Heart left ventricle (tissue), 16 donors: Measurements from ENCODE around the gene TAL2. TPM values are rescaled to one million over a fixed set of nuclear protein-coding genes. Genes with fewer than 3 reads are reported as not detected.

Source experiments
- ATAC-seq, 4 donors: fragments of 200-7000 bp; cut with Tn5 transposase; one replicate each; pipeline ENCODE4 v1.9.1; 2020 to 2022; ENCODE audit warnings: moderate library complexity in 4 of 4, mild to moderate bottlenecking in 3 of 4, moderate number of reproducible peaks in 1 of 4
- DNase-seq, 5 donors: peaks; one replicate each; pipeline ENCODE4 v3.0.0-alpha.2; 2020
- H3K27ac ChIP-seq, 12 donors: fragments of 200-600 bp; sonication (generic) in 4 of 12; one replicate each; pipeline versions ENCODE4 v1.5.0 to v1.8.0; 2016 to 2022; ENCODE audit warnings: mild to moderate bottlenecking in 2 of 12
- H3K27me3 ChIP-seq, 9 donors: fragments of 200-600 bp; sonication (generic) in 2 of 9; one replicate each; pipeline versions ENCODE4 v1.5.1 to v1.8.0; 2016 to 2022; ENCODE audit warnings: mild to moderate bottlenecking in 3 of 9
- H3K36me3 ChIP-seq, 9 donors: fragments of 200-600 bp; sonication (generic) in 2 of 9; one replicate each; pipeline versions ENCODE4 v1.5.0 to v1.8.0; 2018 to 2022; ENCODE audit warnings: mild to moderate bottlenecking in 2 of 9
- H3K4me1 ChIP-seq, 12 donors: fragments of 200-600 bp; sonication (generic) in 4 of 12; one replicate each; pipeline versions ENCODE4 v1.5.0 to v1.8.0; 2016 to 2022; ENCODE audit warnings: mild to moderate bottlenecking in 3 of 12
- H3K4me3 ChIP-seq, 12 donors: fragments of 200-600 bp; sonication (generic) in 4 of 12; one replicate each; pipeline versions ENCODE4 v1.5.0 to v1.8.0; 2017 to 2022; ENCODE audit warnings: mild to moderate bottlenecking in 9 of 12, moderate library complexity in 4 of 12
- H3K9me3 ChIP-seq, 12 donors: fragments of 200-600 bp; sonication (generic) in 4 of 12; one replicate each; pipeline versions ENCODE4 v1.5.0 to v1.8.0; 2016 to 2022; ENCODE audit warnings: mild to moderate bottlenecking in 1 of 12
- POLR2A ChIP-seq, 2 donors: fragments of 450-650 bp; IDR thresholded peaks; one replicate each; pipeline ENCODE4 v1.6.1; 2017; ENCODE audit warnings: antibody characterized with exemption in 2 of 2, mild to moderate bottlenecking in 2 of 2, moderate library complexity in 2 of 2
- WGBS, 4 donors: extraction: QIAGEN DNeasy Blood & Tissue Kit in 2 of 4; methylation state at CpG; one replicate each; pipeline versions ENCODE4 v1.1.5 to v1.1.7; 2013 to 2018; 5-methylcytosine and 5-hydroxymethylcytosine counted together
- intact Hi-C, 10 donors: fragments of 100-400 bp; cut with DNase I; formaldehyde crosslinking; loops; one replicate each; pipeline versions ENCODE4 v1.11.1 to v1.14.2; 2022
- long read RNA-seq, 3 donors: library from polyadenylated mRNA; unstranded; transcript quantifications; one replicate each; pipeline ENCODE4 v2.0.0, GENCODE V29; 2020 to 2021
- polyA plus RNA-seq, 2 donors: library from polyadenylated mRNA; stranded (reverse); fragments of 200-250 nt; gene quantifications; one replicate each; pipeline ENCODE4 v1.2.3, GENCODE V29; 2013
- total RNA-seq, 9 donors: library from RNA; depleted of rRNA in 2 of 9; stranded (reverse); fragments of >200 nt in 2 of 9; fragmentation: NEBNext Ultra II Directional in 3 of 9; extraction: Animal tissue kit (Norgen Biotek cat#: 25700) in 3 of 9; gene quantifications; one replicate each; pipeline versions ENCODE4 v1.1.0 to v1.2.4, GENCODE V29; 2016 to 2023
- TF ChIP-seq, protein P1 (sequence below), 12 donors: fragments of 200-600 bp; sonication (generic) in 4 of 12; IDR thresholded peaks; one replicate each; pipeline versions ENCODE4 v1.5.0 to v1.8.0; 2018 to 2022; ENCODE audit warnings: antibody characterized with exemption in 12 of 12, mild to moderate bottlenecking in 5 of 12
- donor health status: ischemic (EF 13 %, LVEDD 7.1; RV severe dilation, severe dysfunction).
- donor health status: healthy with polysubstance abuse.
- donor health status: DM: no; HTN: yes; CAD: no.
- donor health status: DM: no; HTN: no; CAD: no.
- donor health status: ischemic (EF 25% LVEDD 6.9; RV normal size, moderate dysfunction).
- donor health status: ischemic (EF 25% LVEDD 5.7; RV mildly dilated, moderate dysfunction).
- donor health status: healthy.
- donor health status: DM: yes; HTN: yes; CAD: no.
- donor health status: ischemic (EF 35%, LVEDD 5.7; RV mildly dilated, moderate dysfunction).
- donor health status: nonischemic (EF 11% LVEDD 7.7; RV severe dilation, severe dysfunction).
- donor health status: DM: yes; HTN: yes; CAD: no.
- donor health status: PGD.
- donor health status: ischemic (EF 29% LVEDD 5.4; RV normal size, mild dysfunction).
- donor health status: nonischemic (EF 23%, LVEDD 6.1; RV moderate dilation, normal function).

Gene TAL2
- total RNA-seq (not detected), polyA plus RNA-seq (under 1 TPM in 1 of 2 donors, not detected in 1; 0.46 TPM)
- long read RNA-seq, donor 1, result 0 reads
- long read RNA-seq, donor 2, result 0 reads
- long read RNA-seq, donor 3, result 0 reads

DNA sequence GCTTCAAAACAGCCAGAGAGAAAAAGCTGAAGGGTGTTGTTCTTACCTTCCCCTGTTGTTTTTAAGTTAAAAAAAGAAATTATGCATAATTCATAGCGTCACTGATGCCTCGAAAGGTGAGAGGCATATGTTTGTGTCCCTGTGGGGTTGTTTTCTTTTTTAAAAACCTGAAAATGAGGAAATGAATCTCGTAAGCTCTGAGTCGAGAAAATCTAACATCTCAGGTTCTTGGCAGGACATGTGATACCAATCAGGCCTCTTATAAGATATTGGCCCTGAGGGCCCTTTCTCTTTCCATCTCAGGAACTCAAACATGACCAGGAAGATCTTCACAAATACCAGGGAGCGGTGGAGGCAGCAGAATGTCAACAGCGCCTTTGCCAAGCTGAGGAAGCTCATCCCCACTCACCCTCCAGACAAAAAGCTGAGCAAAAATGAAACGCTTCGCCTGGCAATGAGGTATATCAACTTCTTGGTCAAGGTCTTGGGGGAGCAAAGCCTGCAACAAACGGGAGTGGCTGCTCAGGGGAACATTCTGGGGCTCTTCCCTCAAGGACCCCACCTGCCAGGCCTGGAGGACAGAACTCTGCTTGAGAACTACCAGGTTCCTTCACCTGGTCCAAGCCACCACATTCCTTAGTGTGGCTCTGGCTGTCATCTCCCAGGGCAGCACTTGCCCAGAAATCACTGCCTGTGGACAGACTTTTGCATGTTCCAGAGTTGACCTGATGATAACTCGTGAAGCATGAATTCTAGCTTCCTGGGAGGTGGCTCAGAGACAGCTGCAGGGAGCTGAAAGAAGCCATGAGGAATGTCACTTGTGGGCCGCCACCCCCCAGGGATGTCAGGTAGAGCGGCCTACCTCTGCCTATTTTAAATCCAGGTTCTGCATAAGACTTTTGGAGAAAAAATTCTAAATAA is at the start of gene TAL2:
TAL2 (plus strand) TSS at position 274 of the 921 bp plus-strand sequence; CDS start at position 314, 40 bp downstream.
- Histone ChIP-seq H3K4me3 (no peak within 1 kb of the TSS), H3K9me3 (no peaks in the 10 kb centered on the region), H3K36me3 (no peaks in the 10 kb centered on the region), H3K4me1 (no peaks in the 10 kb centered on the region), H3K27me3 (peaks cover 0 to 22% (median 0%) of the 10 kb centered on the region in 9 donors), H3K27ac (no peak within 1 kb of the TSS)
- WGBS, 4 donors, result 85 to 88% (median 86%) methylated on average over 12 of the region's 12 CpGs
- intact Hi-C loops, result no loop called here
- ATAC-seq (no peak), DNase-seq (no peak)
- no peak for TF ChIP-seq POLR2A (IDR thresholded peaks at IDR 0.05)
- TF ChIP-seq, protein P1, sequence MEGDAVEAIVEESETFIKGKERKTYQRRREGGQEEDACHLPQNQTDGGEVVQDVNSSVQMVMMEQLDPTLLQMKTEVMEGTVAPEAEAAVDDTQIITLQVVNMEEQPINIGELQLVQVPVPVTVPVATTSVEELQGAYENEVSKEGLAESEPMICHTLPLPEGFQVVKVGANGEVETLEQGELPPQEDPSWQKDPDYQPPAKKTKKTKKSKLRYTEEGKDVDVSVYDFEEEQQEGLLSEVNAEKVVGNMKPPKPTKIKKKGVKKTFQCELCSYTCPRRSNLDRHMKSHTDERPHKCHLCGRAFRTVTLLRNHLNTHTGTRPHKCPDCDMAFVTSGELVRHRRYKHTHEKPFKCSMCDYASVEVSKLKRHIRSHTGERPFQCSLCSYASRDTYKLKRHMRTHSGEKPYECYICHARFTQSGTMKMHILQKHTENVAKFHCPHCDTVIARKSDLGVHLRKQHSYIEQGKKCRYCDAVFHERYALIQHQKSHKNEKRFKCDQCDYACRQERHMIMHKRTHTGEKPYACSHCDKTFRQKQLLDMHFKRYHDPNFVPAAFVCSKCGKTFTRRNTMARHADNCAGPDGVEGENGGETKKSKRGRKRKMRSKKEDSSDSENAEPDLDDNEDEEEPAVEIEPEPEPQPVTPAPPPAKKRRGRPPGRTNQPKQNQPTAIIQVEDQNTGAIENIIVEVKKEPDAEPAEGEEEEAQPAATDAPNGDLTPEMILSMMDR (IDR thresholded peaks at IDR 0.05), result no peak

DNA sequence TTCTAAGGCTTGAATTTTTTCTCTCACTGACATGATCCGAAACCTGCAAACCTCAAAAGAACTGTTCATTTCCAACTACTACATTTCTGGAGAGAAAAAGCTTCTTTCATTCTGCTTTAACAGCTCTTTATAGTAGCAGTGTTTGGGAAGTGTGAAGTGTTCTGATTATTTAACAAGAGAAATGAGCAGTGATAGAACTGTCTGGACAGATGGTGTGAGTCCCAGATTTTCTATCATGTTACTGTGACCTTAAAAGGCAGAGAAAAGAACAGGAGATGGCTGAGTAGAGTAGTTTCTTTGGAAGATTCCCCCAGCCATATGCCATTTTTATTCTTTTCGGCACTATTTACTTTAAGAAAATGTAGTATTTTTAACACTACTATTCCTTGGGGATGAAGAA is 41.3 kb upstream of the TAL2 start:
- TF ChIP-seq, protein P1 (IDR thresholded peaks at IDR 0.05), result no peak
- TF ChIP-seq POLR2A (IDR thresholded peaks at IDR 0.05), result no peak
- intact Hi-C loops, result no loop called here
- Histone ChIP-seq H3K36me3 (peaks cover 0 to 70% (median 11%) of the 10 kb centered on the region in 9 donors), H3K27ac (no peak overlapping the region), H3K4me1 (no peaks in the 10 kb centered on the region), H3K4me3 (no peak overlapping the region), H3K27me3 (no peaks in the 10 kb centered on the region), H3K9me3 (no peaks in the 10 kb centered on the region)
- WGBS, 4 donors, result 89 to 97% (median 90%) methylated on average over 2 of the region's 2 CpGs
- DNase-seq (no peak), ATAC-seq (no peak)

DNA sequence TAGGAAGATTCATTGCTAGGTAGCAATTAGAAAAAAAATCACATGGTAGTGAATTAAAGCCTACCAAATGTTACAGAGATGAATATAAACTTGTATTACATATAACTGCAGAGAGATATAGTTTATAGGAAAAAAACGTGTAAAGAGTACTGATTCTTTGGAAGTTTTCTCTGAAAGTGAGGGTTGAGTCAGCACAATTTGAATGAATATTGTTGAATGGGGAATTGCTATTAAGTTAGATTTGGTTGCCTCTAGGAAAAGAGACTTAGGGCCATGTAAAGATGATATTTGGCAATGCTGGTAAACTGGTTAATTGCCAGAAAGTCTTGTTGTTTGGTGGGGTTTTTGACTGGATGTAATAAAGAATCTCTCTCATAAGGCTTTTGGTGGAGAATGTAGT is 37.2 kb upstream of the TAL2 start:
- TF ChIP-seq POLR2A (IDR thresholded peaks at IDR 0.05), result no peak
- TF ChIP-seq, protein P1 (IDR thresholded peaks at IDR 0.05), result no peak
- Histone ChIP-seq H3K27ac (no peak overlapping the region), H3K9me3 (peaks cover 0 to 5% (median 0%) of the 10 kb centered on the region in 12 donors), H3K4me3 (no peak overlapping the region), H3K36me3 (peaks cover 0 to 65% (median 6%) of the 10 kb centered on the region in 9 donors), H3K4me1 (no peaks in the 10 kb centered on the region), H3K27me3 (no peaks in the 10 kb centered on the region)
- intact Hi-C loops, result no loop called here
- DNase-seq, result no peak
- 75 to 90% (median 84%) methylated on average over 1 of the region's 1 CpG for WGBS, 4 donors
- no peak for ATAC-seq

GRCh38 chr9:105632807-105633206 is 29.4 kb upstream of the TAL2 start:
- 91 to 100% (median 94%) methylated on average over 1 of the region's 1 CpG for WGBS, 4 donors

More at GRCh38 chr9:105632807-105633206, 29.4 kb upstream of the TAL2 start:
- DNase-seq (no peak), ATAC-seq (no peak)
- Histone ChIP-seq H3K4me1 (no peaks in the 10 kb centered on the region), H3K36me3 (peaks cover 0 to 42% (median 15%) of the 10 kb centered on the region in 9 donors), H3K9me3 (peaks cover 0 to 10% (median 0%) of the 10 kb centered on the region in 12 donors), H3K27ac (no peak overlapping the region), H3K4me3 (no peak overlapping the region), H3K27me3 (no peaks in the 10 kb centered on the region)
- TF ChIP-seq POLR2A (IDR thresholded peaks at IDR 0.05), result no peak
- TF ChIP-seq, protein P1 (IDR thresholded peaks at IDR 0.05), result no peak
- intact Hi-C loops, result no loop called here
